K562 (cell line): ENCODE results near the gene FAM20B. TPM values are rescaled to one million over a fixed set of nuclear protein-coding genes. Genes with fewer than 3 reads are reported as not detected.

Experiments
- ATAC-seq: fragments of 200-7000 bp; cut with Tn5 transposase; 3 replicates; pipeline ENCODE4 v1.9.1; 2020; ENCODE audit warnings: moderate library complexity
- BruUV-seq: library from RNA; stranded (reverse); fragments of 400-500 nt; replicated peaks from 2 replicates; lab custom pipeline; 2021; lab: Mats Ljungman, UMichigan
- CTCF ChIA-PET: fragments of 300-600 bp; formaldehyde crosslinking; extraction: SDS; loops from one replicate; lab custom pipeline; 2021; ENCODE audit warnings: low intra/inter-chr PET ratio; lab: Yijun Ruan, JAX
- POLR2A ChIA-PET: fragments of 300-600, 350-650 bp; sonication (Branson Sonifier 250); formaldehyde crosslinking; extraction: SDS; loops from one replicate; lab custom pipeline; 2021; ENCODE audit warnings: antibody characterized with exemption, inconsistent platforms; lab: Yijun Ruan, JAX
- DNase-seq, 4 experiments: peaks; one replicate each; pipeline versions ENCODE4 v3.0.0 to v3.0.0-alpha.2; 2011 to 2018; ENCODE audit warnings: low spot score in 3 of 4, mixed read lengths in 3 of 4; ENCODE audit errors: extremely low read depth in 1 of 4
- FAIRE-seq: peaks from 2 replicates; lab custom pipeline; 2011; peaks lifted over from hg19 to GRCh38; lab: Jason Lieb, UNC
- H2AFZ ChIP-seq: 2 replicates; pipeline ENCODE4 v1.6.0; 2011; ENCODE audit warnings: low read depth, low read length, control low read depth, inconsistent platforms
- H3K27ac ChIP-seq: fragments of 200-600 bp; 3 replicates; pipeline ENCODE4 v1.8.0; 2011; ENCODE audit warnings: low read depth, mild to moderate bottlenecking, control low read depth, inconsistent platforms, low read length, moderate library complexity, mixed read lengths; ENCODE audit errors: extremely low read depth
- H3K27me3 ChIP-seq, 2 experiments: fragments of 300-600 bp in 1 of 2; 2 replicates in 1 of 2; 3 replicates in 1 of 2; pipeline versions ENCODE4 v1.6.0 to v1.8.0; 2011; ENCODE audit warnings: inconsistent platforms in 2 of 2, low read length in 2 of 2, mild to moderate bottlenecking in 1 of 2, mixed read lengths in 1 of 2, moderate library complexity in 1 of 2; ENCODE audit not compliant: control insufficient read depth in 2 of 2, insufficient read depth in 2 of 2
- H3K36me3 ChIP-seq: fragments of 300-600 bp; 3 replicates; pipeline ENCODE4 v1.8.0; 2011; ENCODE audit warnings: mild to moderate bottlenecking, low read length, inconsistent platforms; ENCODE audit not compliant: control insufficient read depth, insufficient read depth
- H3K4me1 ChIP-seq, 2 experiments: fragments of 200-600 bp in 1 of 2; replicated peaks in 1 of 2; 2 replicates in 1 of 2; 3 replicates in 1 of 2; pipeline versions ENCODE4 v1.5.1 to v1.8.0; 2011; ENCODE audit warnings: inconsistent platforms in 2 of 2, low read length in 2 of 2, mild to moderate bottlenecking in 1 of 2, mixed read lengths in 1 of 2, moderate library complexity in 1 of 2; ENCODE audit not compliant: control insufficient read depth in 2 of 2, insufficient read depth in 2 of 2
- H3K4me2 ChIP-seq: 2 replicates; pipeline ENCODE4 v1.6.1; 2011; ENCODE audit warnings: low read length, control low read depth, inconsistent platforms, mixed read lengths; ENCODE audit not compliant: insufficient read depth
- H3K4me3 ChIP-seq: fragments of 200-600 bp; sonication (generic), shearing (Covaris generic); 2 replicates; pipeline ENCODE4 v1.5.1; 2016; ENCODE audit warnings: control low read depth, inconsistent platforms
- H3K79me2 ChIP-seq: fragments of 200-600 bp; 3 replicates; pipeline ENCODE4 v1.8.0; 2011; ENCODE audit warnings: low read length, inconsistent platforms; ENCODE audit not compliant: control insufficient read depth, insufficient read depth
- H3K9ac ChIP-seq, 2 experiments: 2 replicates each; pipeline versions ENCODE4 v1.6.0 to v1.6.1; 2011; ENCODE audit warnings: low read depth in 2 of 2, low read length in 2 of 2, control low read depth in 1 of 2, inconsistent platforms in 1 of 2, mild to moderate bottlenecking in 1 of 2, mixed read lengths in 1 of 2; ENCODE audit not compliant: insufficient read depth in 1 of 2
- H3K9me1 ChIP-seq: one replicate; pipeline ENCODE4 v1.6.0; 2011; ENCODE audit warnings: inconsistent platforms, mild to moderate bottlenecking, low read length, moderate library complexity; ENCODE audit not compliant: control insufficient read depth, insufficient read depth
- H3K9me3 ChIP-seq: replicated peaks from 2 replicates; pipeline ENCODE4 v1.5.1; 2011; ENCODE audit warnings: low read depth, low read length, inconsistent platforms; ENCODE audit not compliant: control insufficient read depth, insufficient read depth
- H4K20me1 ChIP-seq: replicated peaks from 2 replicates; pipeline ENCODE4 v1.6.1; 2011; ENCODE audit warnings: low read length, inconsistent platforms, mixed read lengths; ENCODE audit not compliant: control insufficient read depth, insufficient read depth
- HIVEP1 ChIP-seq: fragments of 250-450 bp; sonication (Bioruptor Pico); IDR thresholded peaks from 2 replicates; pipeline ENCODE4 v1.4.0; 2020; ENCODE audit warnings: mild to moderate bottlenecking
- IFI16 ChIP-seq: fragments of 250-450 bp; sonication (Bioruptor Pico); IDR thresholded peaks from 2 replicates; pipeline ENCODE4 v2.1.2; 2022; ENCODE audit warnings: mild to moderate bottlenecking, inconsistent platforms
- PHB2 ChIP-seq: fragments of 450-650 bp; IDR thresholded peaks from 2 replicates; pipeline ENCODE4 v1.6.1; 2017; ENCODE audit warnings: low read depth
- PHTF2 ChIP-seq: fragments of 250-450 bp; sonication (Bioruptor Pico); IDR thresholded peaks from 2 replicates; pipeline ENCODE4 v1.5.0; 2021; ENCODE audit warnings: mild to moderate bottlenecking
- POLR2A ChIP-seq: fragments of 450-650 bp; conservative IDR thresholded peaks from 2 replicates; pipeline ENCODE4 v1.6.1; 2016
- POLR2G ChIP-seq: fragments of 200-400 bp; formaldehyde crosslinking; IDR thresholded peaks from 2 replicates; pipeline ENCODE4 v1.6.1; 2017; ENCODE audit warnings: low read depth, mild to moderate bottlenecking, antibody characterized with exemption, low read length, moderate library complexity
- SAP30 ChIP-seq: fragments of 200-600 bp; sonication (generic); IDR thresholded peaks from 2 replicates; pipeline ENCODE4 v1.6.1; 2012; ENCODE audit warnings: borderline replicate concordance, low read depth, mild to moderate bottlenecking, moderate library complexity, low read length, control low read depth, inconsistent platforms; ENCODE audit not compliant: insufficient read depth, poor library complexity, severe bottlenecking
- ZNF12 ChIP-seq: sonication (generic); formaldehyde crosslinking; IDR thresholded peaks from 2 replicates; pipeline ENCODE4 v1.4.0; 2020; ENCODE audit warnings: mild to moderate bottlenecking, missing genetic modification reagents
- ZNF699 ChIP-seq: fragments of 250-450 bp; sonication (Bioruptor Pico); IDR thresholded peaks from 2 replicates; pipeline ENCODE4 v1.8.0; 2021; ENCODE audit warnings: mild to moderate bottlenecking, moderate library complexity; ENCODE audit not compliant: insufficient replicate concordance
- WGBS: fragments of 100-300 bp; shearing (Covaris generic); methylation state at CpG from one replicate; pipeline ENCODE4 v1.1.6; 2016; ENCODE audit warnings: low coverage, mixed read lengths; ENCODE audit not compliant: insufficient coverage; ENCODE audit errors: missing lambda C conversion rate; 5-methylcytosine and 5-hydroxymethylcytosine counted together
- in situ Hi-C: fragments of 300-500 bp; cut with MboI; formaldehyde crosslinking; loops from 4 replicates; pipeline ENCODE4 v1.15.0; 2018; ENCODE audit warnings: inconsistent platforms, mixed read lengths
- intact Hi-C: fragments of 100-400 bp; cut with micrococcal nuclease; formaldehyde crosslinking; loops from 2 replicates; pipeline ENCODE4 v1.14.2; 2022
- polyA plus RNA-seq, 8 experiments: library from polyadenylated mRNA; depleted of rRNA in 4 of 8; stranded (reverse) in 5 of 8; unstranded in 3 of 8; fragments of >200 nt; fragmentation: Nextera tagmentation in 2 of 8; fragmentation: Illumina TruSeq in 1 of 8; extraction: Ambion mirVana in 2 of 8; extraction: Trizol in 1 of 8; gene quantifications; 2 replicates each; pipeline versions ENCODE4 v1.2.1 to v1.2.3, GENCODE V29; 2011 to 2014; ENCODE audit warnings: inconsistent platforms in 1 of 8, missing spikeins in 1 of 8
- total RNA-seq, 7 experiments: library from RNA; depleted of rRNA in 6 of 7; stranded (reverse); fragments of >200 nt in 6 of 7; fragmentation: Illumina TruSeq in 2 of 7; extraction: Trizol in 2 of 7; gene quantifications; 2 replicates each; pipeline versions ENCODE4 v1.2.1 to v1.2.3, GENCODE V29; 2011 to 2021; ENCODE audit warnings: low replicate concordance in 1 of 7
- TF ChIP-seq, protein P1 (sequence below): sonication (generic); formaldehyde crosslinking; IDR thresholded peaks from 2 replicates; pipeline ENCODE4 v1.9.0; 2022; ENCODE audit warnings: mild to moderate bottlenecking, missing genetic modification reagents
- TF ChIP-seq, protein P2 (sequence below): sonication (generic); formaldehyde crosslinking; IDR thresholded peaks from 2 replicates; pipeline ENCODE4 v1.8.0; 2022; ENCODE audit warnings: missing genetic modification reagents, mild to moderate bottlenecking, moderate library complexity, borderline replicate concordance
- TF ChIP-seq, protein P3 (sequence below): fragments of 250-450 bp; sonication (Bioruptor Pico); IDR thresholded peaks from 2 replicates; pipeline ENCODE4 v1.8.0; 2021; ENCODE audit warnings: moderate library complexity, mild to moderate bottlenecking, inconsistent platforms
- TF ChIP-seq, protein P4 (sequence below): fragments of 150-350 bp; IDR thresholded peaks from 2 replicates; pipeline ENCODE4 v1.6.1; 2014; ENCODE audit warnings: low read depth, mild to moderate bottlenecking, low read length, borderline replicate concordance

FAM20B gene
- total and polyA plus RNA-seq, 9 of the 15 experiments (the other 6 are each of a cell fraction or from before 2014, with no cell fraction given), result 7.2 to 67.5 (median 42.9) TPM

DNA sequence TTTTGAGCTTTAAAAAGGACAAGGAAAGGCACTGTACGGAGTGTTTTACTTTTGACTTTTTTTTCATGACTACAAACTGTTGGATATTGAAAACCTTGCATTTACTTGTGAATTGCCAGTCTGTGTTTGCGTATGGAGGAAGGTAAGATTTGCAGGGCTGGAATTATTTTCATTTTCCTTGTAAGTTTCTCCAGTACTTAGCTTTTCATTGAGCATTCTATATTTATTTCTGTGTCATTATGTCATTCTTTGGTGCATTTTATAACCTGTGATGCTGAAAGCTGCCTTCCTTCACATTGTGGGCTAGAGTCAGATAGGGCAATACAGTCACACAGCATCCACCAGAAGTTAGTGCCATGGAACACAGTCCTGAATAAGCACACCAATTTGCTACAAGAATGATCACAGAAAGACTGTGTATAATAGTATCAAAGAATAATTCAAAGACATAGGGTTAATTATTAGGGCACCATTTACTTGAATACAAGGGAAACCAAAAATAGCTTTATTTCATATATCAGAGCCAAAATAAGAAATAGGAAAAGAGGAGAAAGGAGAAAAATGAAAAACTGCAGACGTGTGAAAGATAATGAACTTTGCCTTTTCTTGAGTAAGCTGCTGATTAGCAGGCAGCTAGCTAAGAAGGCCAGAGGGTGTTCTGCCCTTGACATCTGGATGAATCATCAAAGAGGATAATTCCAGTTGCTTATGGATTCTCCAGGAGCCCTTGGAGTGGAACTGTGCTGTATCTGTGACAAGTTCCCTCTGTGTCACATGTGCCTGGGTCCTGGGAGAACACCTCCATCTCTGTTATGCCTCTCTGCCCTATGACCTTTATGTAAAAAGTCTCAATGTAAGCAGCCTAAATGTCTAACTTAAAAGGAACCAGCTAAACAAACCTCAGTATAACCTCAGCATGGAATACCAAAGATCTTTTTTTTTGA is 8.0 kb upstream of the FAM20B start:
- no peaks in the 10 kb centered on the region for H4K20me1 ChIP-seq
- peaks cover 41 to 43% of the 10 kb centered on the region in 2 experiments for H3K4me1 ChIP-seq
- peak overlapping the region; percentile 74 for H2AFZ ChIP-seq
- no peaks in the 10 kb centered on the region for H3K9me1 ChIP-seq
- intact Hi-C loops, result loop anchor here (1.0 to 2.0 kb wide), 3 partner anchors 30 to 275 kb away; partner anchors contain the start of gene SOAT1
- ATAC-seq (peak; percentile 51), DNase-seq (peak; percentile 62 to 84 (median 70)), FAIRE-seq (peak; percentile 73)
- no peaks in the 10 kb centered on the region for H3K9me3 ChIP-seq
- H3K4me3 ChIP-seq, result peak overlapping the region; percentile 21
- ChIA-PET POLR2A (interaction anchor here (0.5 to 2.9 kb wide), 12 partner anchors 10 to 681 kb away, joined by 3 to 14 read pairs (median 4); no protein-coding TSS in a partner anchor), CTCF (no interaction called here)
- peak overlapping the region; percentile 76 for H3K4me2 ChIP-seq
- BruUV-seq, result TSS peak; percentile 90
- no peaks in the 10 kb centered on the region for H3K36me3 ChIP-seq
- H3K27ac ChIP-seq, result peak overlapping the region; percentile 67
- in situ Hi-C loops, result no loop called here
- peaks cover 18% of the 10 kb centered on the region; the same call in 2 of the 3 replicates for H3K79me2 ChIP-seq
- 7% methylated on average over 3 of the region's 3 CpGs for WGBS
- H3K27me3 ChIP-seq, result no peaks in the 10 kb centered on the region
- H3K9ac ChIP-seq, result peak overlapping the region; percentile 53 to 77; a peak in 3 of 4 replicates
- 0 out of 2 replicates have a peak, but pooled peaks have one; percentile 11 for TF ChIP-seq POLR2A
- no peak for TF ChIP-seq HIVEP1 (CRISPR knock-in tag)
- TF ChIP-seq, protein P1, sequence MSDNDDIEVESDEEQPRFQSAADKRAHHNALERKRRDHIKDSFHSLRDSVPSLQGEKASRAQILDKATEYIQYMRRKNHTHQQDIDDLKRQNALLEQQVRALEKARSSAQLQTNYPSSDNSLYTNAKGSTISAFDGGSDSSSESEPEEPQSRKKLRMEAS (CRISPR knock-in tag), result no peak
- no peak for TF ChIP-seq POLR2G
- TF ChIP-seq, protein P2, sequence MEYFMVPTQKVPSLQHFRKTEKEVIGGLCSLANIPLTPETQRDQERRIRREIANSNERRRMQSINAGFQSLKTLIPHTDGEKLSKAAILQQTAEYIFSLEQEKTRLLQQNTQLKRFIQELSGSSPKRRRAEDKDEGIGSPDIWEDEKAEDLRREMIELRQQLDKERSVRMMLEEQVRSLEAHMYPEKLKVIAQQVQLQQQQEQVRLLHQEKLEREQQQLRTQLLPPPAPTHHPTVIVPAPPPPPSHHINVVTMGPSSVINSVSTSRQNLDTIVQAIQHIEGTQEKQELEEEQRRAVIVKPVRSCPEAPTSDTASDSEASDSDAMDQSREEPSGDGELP (CRISPR knock-in tag), result 0 out of 2 replicates have a peak, but pooled peaks have one; percentile 6
- TF ChIP-seq PHB2, result no peak
- TF ChIP-seq SAP30, result no peak
- TF ChIP-seq, protein P3, sequence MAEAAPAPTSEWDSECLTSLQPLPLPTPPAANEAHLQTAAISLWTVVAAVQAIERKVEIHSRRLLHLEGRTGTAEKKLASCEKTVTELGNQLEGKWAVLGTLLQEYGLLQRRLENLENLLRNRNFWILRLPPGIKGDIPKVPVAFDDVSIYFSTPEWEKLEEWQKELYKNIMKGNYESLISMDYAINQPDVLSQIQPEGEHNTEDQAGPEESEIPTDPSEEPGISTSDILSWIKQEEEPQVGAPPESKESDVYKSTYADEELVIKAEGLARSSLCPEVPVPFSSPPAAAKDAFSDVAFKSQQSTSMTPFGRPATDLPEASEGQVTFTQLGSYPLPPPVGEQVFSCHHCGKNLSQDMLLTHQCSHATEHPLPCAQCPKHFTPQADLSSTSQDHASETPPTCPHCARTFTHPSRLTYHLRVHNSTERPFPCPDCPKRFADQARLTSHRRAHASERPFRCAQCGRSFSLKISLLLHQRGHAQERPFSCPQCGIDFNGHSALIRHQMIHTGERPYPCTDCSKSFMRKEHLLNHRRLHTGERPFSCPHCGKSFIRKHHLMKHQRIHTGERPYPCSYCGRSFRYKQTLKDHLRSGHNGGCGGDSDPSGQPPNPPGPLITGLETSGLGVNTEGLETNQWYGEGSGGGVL (CRISPR knock-in tag), result no peak
- peak; percentile 19; the same call in 1 of the 2 replicates for TF ChIP-seq IFI16 (CRISPR knock-in tag)
- no peak for TF ChIP-seq ZNF699
- TF ChIP-seq, protein P4, sequence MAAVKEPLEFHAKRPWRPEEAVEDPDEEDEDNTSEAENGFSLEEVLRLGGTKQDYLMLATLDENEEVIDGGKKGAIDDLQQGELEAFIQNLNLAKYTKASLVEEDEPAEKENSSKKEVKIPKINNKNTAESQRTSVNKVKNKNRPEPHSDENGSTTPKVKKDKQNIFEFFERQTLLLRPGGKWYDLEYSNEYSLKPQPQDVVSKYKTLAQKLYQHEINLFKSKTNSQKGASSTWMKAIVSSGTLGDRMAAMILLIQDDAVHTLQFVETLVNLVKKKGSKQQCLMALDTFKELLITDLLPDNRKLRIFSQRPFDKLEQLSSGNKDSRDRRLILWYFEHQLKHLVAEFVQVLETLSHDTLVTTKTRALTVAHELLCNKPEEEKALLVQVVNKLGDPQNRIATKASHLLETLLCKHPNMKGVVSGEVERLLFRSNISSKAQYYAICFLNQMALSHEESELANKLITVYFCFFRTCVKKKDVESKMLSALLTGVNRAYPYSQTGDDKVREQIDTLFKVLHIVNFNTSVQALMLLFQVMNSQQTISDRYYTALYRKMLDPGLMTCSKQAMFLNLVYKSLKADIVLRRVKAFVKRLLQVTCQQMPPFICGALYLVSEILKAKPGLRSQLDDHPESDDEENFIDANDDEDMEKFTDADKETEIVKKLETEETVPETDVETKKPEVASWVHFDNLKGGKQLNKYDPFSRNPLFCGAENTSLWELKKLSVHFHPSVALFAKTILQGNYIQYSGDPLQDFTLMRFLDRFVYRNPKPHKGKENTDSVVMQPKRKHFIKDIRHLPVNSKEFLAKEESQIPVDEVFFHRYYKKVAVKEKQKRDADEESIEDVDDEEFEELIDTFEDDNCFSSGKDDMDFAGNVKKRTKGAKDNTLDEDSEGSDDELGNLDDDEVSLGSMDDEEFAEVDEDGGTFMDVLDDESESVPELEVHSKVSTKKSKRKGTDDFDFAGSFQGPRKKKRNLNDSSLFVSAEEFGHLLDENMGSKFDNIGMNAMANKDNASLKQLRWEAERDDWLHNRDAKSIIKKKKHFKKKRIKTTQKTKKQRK, result no peak
- TF ChIP-seq ZNF12, result no peak
- no peak for TF ChIP-seq PHTF2 (CRISPR knock-in tag)
